HUES64 (cell line): ENCODE measurements around the gene TAB2.
"Not testable (repeated sequence)": the region's sequence is repeated elsewhere in the genome, so short reads cannot be mapped to it uniquely, and the experiment has no call there.

ENCODE experiments used
- H3K27ac ChIP-seq: 2 replicates; pipeline ENCODE4 v1.7.0; 2013; ENCODE audit warnings: low read depth, low read length, inconsistent platforms
- H3K27me3 ChIP-seq: 2 replicates; pipeline ENCODE4 v1.6.1; 2013; ENCODE audit warnings: mild to moderate bottlenecking, low read length; ENCODE audit not compliant: insufficient read depth
- H3K36me3 ChIP-seq: 2 replicates; pipeline ENCODE4 v1.6.1; 2013; ENCODE audit warnings: mild to moderate bottlenecking, low read length; ENCODE audit not compliant: insufficient read depth
- H3K4me1 ChIP-seq: 2 replicates; pipeline ENCODE4 v1.6.1; 2013; ENCODE audit warnings: mild to moderate bottlenecking, low read length, moderate library complexity; ENCODE audit not compliant: insufficient read depth
- H3K4me3 ChIP-seq: 2 replicates; pipeline ENCODE4 v1.5.1; 2013; ENCODE audit warnings: mild to moderate bottlenecking, low read length, moderate library complexity
- H3K9ac ChIP-seq: 2 replicates; pipeline ENCODE4 v1.6.1; 2013; ENCODE audit warnings: mild to moderate bottlenecking, low read depth, low read length
- H3K9me3 ChIP-seq: 2 replicates; pipeline ENCODE4 v1.6.1; 2013; ENCODE audit warnings: low read depth, low read length; ENCODE audit not compliant: insufficient read depth
- WGBS: fragments of 150-250, 120-280 bp; methylation state at CpG from one replicate; pipeline ENCODE4 v1.1.7; 2013; ENCODE audit warnings: missing lambda C conversion rate; 5-methylcytosine and 5-hydroxymethylcytosine counted together

TAB2 gene

DNA sequence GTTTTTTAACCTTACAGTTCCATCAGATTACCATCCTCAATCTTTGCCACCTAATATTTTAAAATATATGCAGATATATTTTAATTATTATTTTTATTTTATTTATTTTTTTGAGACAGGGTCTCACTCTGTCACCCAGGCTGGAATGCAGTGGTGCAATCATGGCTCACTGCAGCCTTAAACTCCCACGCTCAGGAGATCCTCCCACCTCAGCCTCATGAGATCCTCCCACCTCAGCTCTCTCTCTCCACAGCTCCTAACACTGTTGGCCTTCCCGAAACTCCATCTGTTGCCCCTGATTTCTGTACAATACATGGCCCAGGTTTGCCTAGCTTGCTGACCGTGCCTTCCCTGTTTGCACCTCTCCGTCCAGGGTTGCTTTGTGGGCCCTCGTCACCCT lies 4.4 kb upstream of the TAB2 start:
- no peak overlapping the region for H3K4me3 ChIP-seq
- no peaks in the 10 kb centered on the region for H3K36me3 ChIP-seq
- WGBS: 92% methylated on average over 5 of the region's 5 CpGs
- no peak overlapping the region for H3K9ac ChIP-seq
- H3K27me3 ChIP-seq: no peaks in the 10 kb centered on the region
- peaks cover 12% of the 10 kb centered on the region; the same call in 1 of the 2 replicates for H3K4me1 ChIP-seq
- H3K9me3 ChIP-seq: no peaks in the 10 kb centered on the region
- H3K27ac ChIP-seq: no peak overlapping the region

DNA sequence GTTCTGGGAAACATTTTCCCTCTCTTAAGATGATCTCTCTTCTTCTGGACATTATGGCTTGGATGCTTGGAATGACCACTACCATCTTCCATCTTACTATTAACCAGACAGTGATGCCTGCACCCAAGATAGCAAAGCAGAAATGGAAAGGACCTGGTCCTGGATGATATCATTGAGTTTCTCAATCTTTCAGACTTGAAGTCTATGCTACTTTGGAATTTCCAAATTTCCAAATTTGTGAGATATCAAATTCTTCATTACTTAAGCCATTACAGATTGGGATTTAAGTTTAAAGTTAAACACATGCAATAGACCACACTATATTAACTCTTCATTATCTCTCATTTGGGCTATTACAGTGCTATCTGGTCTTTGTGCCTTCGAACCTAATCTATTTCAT lies 3.7 kb upstream of the TAB2 start:
- no peak overlapping the region for H3K9ac ChIP-seq
- no peaks in the 10 kb centered on the region for H3K36me3 ChIP-seq
- no peaks in the 10 kb centered on the region for H3K27me3 ChIP-seq
- 90% methylated on average over 1 of the region's 1 CpG for WGBS
- H3K4me3 ChIP-seq: no peak overlapping the region
- H3K9me3 ChIP-seq: no peaks in the 10 kb centered on the region
- H3K4me1 ChIP-seq: peaks cover 15% of the 10 kb centered on the region; the same call in 1 of the 2 replicates
- H3K27ac ChIP-seq: no peak overlapping the region

GRCh38 chr6:149314325-149314905 lies 3.1 kb upstream of the TAB2 start:
- Histone ChIP-seq H3K36me3 (no peaks in the 10 kb centered on the region), H3K4me1 (peaks cover 21% of the 10 kb centered on the region), H3K27ac (no peak overlapping the region), H3K4me3 (no peak overlapping the region), H3K9me3 (no peaks in the 10 kb centered on the region), H3K9ac (no peak overlapping the region), H3K27me3 (no peaks in the 10 kb centered on the region)
- WGBS: 91% methylated on average over 1 of the region's 1 CpG

- H3K9ac ChIP-seq: peak overlapping the region; percentile 86
- peak overlapping the region; percentile 99 for H3K27ac ChIP-seq
- H3K4me1 ChIP-seq: peaks cover 32% of the 10 kb centered on the region
- peak overlapping the region; percentile 78 for H3K4me3 ChIP-seq
- WGBS: 68% methylated on average over 4 of the region's 7 CpGs
- H3K9me3 ChIP-seq: no peaks in the 10 kb centered on the region
- no peaks in the 10 kb centered on the region for H3K36me3 ChIP-seq
- no peaks in the 10 kb centered on the region for H3K27me3 ChIP-seq
These were observed 1.3 kb upstream of the TAB2 start for GRCh38 chr6:149316108-149316727.

GRCh38 chr6:149316740-149317643 lies 520 bp upstream of the TAB2 start:
- Histone ChIP-seq H3K9me3 (no peaks in the 10 kb centered on the region), H3K27me3 (no peaks in the 10 kb centered on the region), H3K4me3 (peak overlapping the region; percentile 78), H3K4me1 (peaks cover 35% of the 10 kb centered on the region), H3K9ac (peak overlapping the region; percentile 89), H3K36me3 (no peaks in the 10 kb centered on the region), H3K27ac (peak overlapping the region; percentile 99)
- WGBS: under 1% methylated on average over 87 of the region's 96 CpGs

GRCh38 chr6:149318581-149319286 lies 1.2 kb downstream of the TAB2 start:
- Histone ChIP-seq H3K27me3 (no peaks in the 10 kb centered on the region), H3K4me3 (peak overlapping the region; percentile 78), H3K9me3 (no peaks in the 10 kb centered on the region), H3K27ac (peak overlapping the region; percentile 2; the same call in 1 of the 2 replicates), H3K36me3 (no peaks in the 10 kb centered on the region), H3K9ac (peak overlapping the region; percentile 55), H3K4me1 (peaks cover 51% of the 10 kb centered on the region)
- 12% methylated on average over 14 of the region's 14 CpGs for WGBS

DNA sequence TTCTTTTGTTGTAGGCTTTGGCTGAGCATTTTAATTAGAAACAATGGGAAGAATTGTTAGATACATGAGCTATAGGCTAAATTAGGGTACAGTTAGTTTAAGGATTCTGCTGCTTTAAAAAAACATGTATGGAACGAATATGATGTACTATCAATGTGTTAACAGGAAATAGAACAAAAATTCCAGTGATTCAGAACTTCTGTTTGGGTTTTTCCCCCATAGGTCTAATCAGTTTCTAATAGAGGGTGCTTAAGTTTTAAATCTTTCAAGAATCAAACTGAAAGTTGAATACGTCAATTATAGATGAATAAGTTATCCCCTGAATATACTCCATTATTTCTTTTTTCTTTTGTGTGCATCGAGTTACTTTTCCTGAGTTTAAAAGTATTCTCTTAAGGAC lies 1.9 kb downstream of the TAB2 start:
- H3K9me3 ChIP-seq: no peaks in the 10 kb centered on the region
- peak overlapping the region; percentile 55; the same call in 1 of the 2 replicates for H3K9ac ChIP-seq
- peaks cover 58% of the 10 kb centered on the region for H3K4me1 ChIP-seq
- 71% methylated on average over 1 of the region's 3 CpGs for WGBS
- H3K36me3 ChIP-seq: no peaks in the 10 kb centered on the region
- H3K4me3 ChIP-seq: peak overlapping the region; percentile 78
- no peak overlapping the region for H3K27ac ChIP-seq
- no peaks in the 10 kb centered on the region for H3K27me3 ChIP-seq

GRCh38 chr6:149320016-149320415 lies 2.5 kb downstream of the TAB2 start:
- not testable (repeated sequence) for H3K27ac ChIP-seq, H3K4me3 ChIP-seq, H3K36me3 ChIP-seq, H3K9me3 ChIP-seq, H3K27me3 ChIP-seq, H3K9ac ChIP-seq
- WGBS: 87% methylated on average over 10 of the region's 10 CpGs
- peaks cover 59% of the 10 kb centered on the region for H3K4me1 ChIP-seq

DNA sequence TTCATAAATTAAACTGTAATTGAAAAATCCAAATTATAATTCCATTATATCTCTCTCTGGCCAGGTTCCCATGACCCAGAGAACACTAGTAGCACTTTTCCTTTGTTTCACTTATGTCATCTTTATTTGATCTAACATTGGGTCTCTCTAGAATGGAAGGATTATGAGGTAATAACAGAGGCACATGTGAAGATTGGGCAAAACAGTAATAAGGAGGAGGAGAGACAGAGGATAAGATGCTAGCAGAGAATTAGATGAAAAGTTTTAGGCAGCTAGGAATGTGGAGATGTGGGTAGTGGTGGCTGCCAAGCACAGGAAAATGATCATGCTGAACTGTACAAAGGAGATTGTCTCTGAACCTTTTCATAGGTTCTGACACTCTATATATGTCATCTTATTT lies 3.3 kb downstream of the TAB2 start:
- H3K4me1 ChIP-seq: peaks cover 59% of the 10 kb centered on the region
- H3K4me3 ChIP-seq: no peak overlapping the region
- H3K36me3 ChIP-seq: no peaks in the 10 kb centered on the region
- no peak overlapping the region for H3K9ac ChIP-seq
- H3K27ac ChIP-seq: no peak overlapping the region
- no peaks in the 10 kb centered on the region for H3K9me3 ChIP-seq
- no peaks in the 10 kb centered on the region for H3K27me3 ChIP-seq

DNA sequence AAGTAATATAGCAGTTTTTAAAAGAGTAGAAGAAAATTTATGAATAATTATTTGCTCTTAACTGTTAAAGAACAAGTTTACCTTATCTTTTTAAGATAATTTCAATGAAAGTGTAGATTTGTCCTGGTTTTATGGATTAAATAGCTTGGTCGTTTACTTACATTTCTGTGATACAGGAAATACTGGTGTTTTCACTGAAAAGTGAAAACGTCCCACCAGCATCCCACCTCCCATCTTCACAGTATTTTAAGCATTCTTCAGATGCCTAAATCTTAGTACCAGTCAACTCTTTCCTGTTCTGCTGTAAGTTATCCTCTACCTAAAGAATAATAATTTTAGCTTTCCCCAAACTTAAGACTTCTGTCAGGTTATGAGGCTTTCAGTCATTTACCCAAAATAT lies 5.8 kb downstream of the TAB2 start:
- H3K4me3 ChIP-seq: no peak overlapping the region
- 37% methylated on average over 2 of the region's 2 CpGs for WGBS
- H3K4me1 ChIP-seq: peaks cover 61% of the 10 kb centered on the region
- H3K27ac ChIP-seq: no peak overlapping the region
- H3K27me3 ChIP-seq: no peaks in the 10 kb centered on the region
- H3K9me3 ChIP-seq: no peaks in the 10 kb centered on the region
- no peaks in the 10 kb centered on the region for H3K36me3 ChIP-seq
- no peak overlapping the region for H3K9ac ChIP-seq

GRCh38 chr6:149323925-149324324 lies 6.4 kb downstream of the TAB2 start:
- no peak overlapping the region for H3K9ac ChIP-seq
- WGBS: 77% methylated on average over 2 of the region's 2 CpGs
- no peaks in the 10 kb centered on the region for H3K27me3 ChIP-seq
- H3K27ac ChIP-seq: no peak overlapping the region
- H3K9me3 ChIP-seq: no peaks in the 10 kb centered on the region
- peaks cover 63% of the 10 kb centered on the region for H3K4me1 ChIP-seq
- no peak overlapping the region for H3K4me3 ChIP-seq
- no peaks in the 10 kb centered on the region for H3K36me3 ChIP-seq
